GM18505 (cell line): Measurements from ENCODE around the gene PRAMEF20.

Source experiments
- ATAC-seq: cut with Tn5 transposase; IDR thresholded peaks from one replicate; pipeline ENCODE4 v1.9.1; 2021; ENCODE audit not compliant: unreplicated experiment
- POLR2A ChIP-seq: IDR thresholded peaks from 4 replicates; pipeline ENCODE4 v1.6.1; 2011; ENCODE audit warnings: borderline replicate concordance; ENCODE audit not compliant: insufficient read depth, insufficient read length; ENCODE audit errors: extremely low read depth

Gene PRAMEF20

DNA sequence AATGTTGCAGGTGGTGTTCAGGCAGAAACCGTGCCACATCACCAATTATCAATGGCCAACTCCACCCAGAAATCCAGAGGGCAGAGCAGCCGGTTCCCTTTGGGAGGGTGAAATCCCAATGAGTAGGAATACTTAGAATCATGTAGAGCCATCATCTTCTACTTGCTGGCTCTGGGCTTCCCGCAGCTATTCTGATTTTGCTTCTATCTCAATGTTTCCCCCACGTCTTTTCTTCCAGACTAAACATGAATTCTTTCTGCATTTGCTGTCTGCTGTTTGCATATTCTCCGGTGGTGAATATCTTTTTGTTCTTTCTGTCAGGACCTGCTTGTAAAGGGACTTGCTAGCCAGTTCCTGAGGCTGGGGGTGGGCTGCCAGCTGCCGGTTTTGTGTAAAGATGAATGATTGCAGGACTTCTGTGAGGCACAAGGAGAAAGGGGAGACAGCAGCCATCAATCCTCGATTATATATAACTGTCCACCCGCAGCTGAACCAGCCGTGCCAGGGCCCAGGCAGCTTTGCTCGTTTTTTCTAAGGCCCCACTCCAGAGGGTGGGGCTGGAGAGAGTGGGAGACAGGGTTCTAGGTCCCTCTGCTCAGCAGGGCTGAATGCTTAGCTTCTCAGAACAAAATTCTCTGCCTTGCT, 33.2 kb downstream of the PRAMEF20 start:
- no peak for ATAC-seq

DNA sequence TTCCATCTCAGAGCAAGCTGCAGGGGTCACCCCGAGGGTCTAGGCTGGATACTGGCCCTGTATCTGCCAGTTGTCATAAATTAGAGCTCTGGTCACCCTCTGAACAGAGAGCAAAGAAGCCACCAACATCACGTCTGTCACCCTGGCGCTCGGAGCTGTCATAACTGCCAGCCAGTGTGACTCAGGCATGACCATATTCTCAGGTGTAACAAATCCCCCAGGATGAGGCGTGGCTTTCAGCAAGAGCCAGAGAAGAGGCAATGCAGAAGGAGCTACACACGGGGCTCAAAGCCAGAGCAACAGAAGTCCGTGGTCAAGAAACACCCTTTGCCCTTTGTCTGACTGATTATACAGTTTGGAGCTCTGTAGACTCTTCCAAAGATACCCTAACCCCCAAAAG, 40.0 kb downstream of the PRAMEF20 start:
- no peak for TF ChIP-seq POLR2A
- no peak for ATAC-seq

More for the DNA sequence above, 33.2 kb downstream of the PRAMEF20 start:
- no peak for TF ChIP-seq POLR2A

DNA sequence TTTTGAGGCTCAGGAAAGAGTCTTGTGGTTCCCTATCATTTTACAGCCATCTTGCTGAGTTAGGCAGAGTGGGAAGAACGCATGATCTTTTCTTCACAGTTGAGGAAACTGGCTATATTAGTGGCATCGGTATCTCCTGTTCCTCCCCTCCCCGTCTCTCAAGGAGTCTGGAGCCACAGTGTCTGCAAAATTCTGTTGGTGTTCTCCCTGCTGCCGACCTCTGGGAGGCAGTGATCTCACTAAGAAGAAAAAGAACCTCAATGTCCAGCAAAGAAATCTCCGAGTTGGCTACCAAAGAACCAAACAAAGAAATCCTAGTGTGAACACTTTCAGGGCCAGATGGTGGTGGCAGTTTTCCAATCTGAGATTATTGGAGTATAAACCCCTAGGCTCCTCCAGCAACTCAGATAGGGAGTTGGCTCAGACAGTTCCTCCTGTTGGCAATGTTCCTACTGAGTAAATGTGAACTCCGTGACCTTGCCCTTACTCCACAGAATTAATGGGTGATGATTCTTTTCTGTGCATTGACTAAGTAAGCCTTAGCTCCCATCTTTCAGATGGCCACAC, 41.2 kb downstream of the PRAMEF20 start:
- TF ChIP-seq POLR2A: no peak
- no peak for ATAC-seq

DNA sequence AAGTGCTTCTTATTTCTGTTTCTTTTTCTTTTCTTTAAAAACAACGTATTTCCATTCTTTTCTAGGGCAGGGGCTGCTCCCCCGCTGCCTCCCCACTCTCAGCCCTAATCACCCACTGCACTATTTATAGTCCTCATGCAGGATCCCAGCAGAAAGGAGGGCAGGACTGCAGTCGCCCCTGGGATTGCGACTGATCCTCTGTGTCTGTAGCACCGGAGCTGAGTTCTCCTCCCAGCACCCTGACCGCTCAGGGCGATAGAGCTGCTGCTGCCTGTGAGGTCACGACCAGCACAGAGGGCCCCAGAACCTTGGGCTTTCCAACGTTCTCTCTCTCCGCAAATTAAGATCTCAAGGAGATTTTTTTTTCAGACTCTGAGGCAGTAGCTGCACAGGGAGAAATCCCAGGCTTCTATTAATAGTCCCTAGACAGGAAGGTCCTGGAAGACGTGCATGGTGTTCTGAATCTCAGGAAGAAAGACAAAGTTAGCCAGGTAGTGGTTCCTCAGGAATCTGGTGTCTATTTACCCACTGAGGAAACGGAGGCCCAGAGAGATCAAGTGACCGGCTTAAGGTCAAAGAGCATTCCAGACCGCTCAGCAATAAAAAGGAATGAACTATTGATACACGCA, 46.8 kb downstream of the PRAMEF20 start:
- ATAC-seq: no peak
- no peak for TF ChIP-seq POLR2A

DNA sequence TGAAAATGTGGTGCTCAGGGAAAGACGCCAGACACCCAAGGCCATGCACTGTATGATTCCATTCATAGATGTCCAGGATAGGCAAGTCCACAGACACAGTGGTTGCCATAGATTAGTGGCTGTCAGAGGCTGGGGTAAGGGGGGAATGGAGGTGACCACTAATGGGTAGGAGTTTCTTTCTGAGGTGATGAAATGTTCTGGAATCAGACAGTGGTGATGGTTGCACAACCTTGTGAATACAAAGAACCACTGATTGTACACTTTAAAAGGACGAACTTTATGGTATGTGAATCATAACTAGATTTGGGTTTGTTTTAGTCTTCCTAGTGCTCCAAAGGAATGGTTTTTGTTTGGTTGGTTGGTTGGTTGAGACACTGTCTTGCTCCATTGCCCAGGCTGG, 51.7 kb downstream of the PRAMEF20 start:
- ATAC-seq: no peak
- TF ChIP-seq POLR2A: no peak

DNA sequence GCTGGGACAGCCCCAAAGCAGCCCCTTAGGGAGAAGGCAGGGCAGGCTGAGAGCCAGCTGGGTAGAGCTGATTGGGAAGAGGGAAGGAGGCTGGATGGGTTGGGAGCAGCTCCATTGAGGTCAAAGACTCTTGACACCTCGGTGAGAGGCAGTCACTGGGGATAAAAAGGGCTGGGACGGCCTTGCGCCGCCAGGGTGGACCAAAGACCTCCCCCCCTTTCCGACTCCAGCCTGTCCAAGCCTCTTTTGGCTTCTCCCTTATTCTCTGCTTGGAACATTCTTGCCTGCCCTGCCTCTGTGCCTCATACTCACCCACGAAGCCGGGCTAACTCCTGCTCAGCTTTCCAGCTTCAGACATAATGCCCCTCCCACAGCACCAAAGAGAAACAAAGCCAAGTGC, 52.4 kb downstream of the PRAMEF20 start:
- no peak for ATAC-seq

DNA sequence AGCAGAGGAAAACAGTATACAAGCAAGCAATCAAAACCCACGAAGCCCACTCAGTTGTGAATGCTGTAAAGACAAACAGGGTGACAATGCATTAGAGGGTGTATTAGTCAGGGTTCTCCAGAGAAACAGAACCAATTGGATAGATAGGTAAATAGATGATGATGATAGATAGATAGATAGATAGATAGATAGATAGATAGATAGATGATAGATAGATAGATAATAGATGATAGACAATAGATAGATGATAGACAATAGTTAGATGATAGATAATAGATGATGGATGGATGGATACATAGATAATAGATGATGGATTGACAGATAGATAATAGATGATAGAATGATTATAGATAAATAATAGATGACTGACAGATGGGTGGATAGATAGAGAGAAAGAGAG, 55.3 kb downstream of the PRAMEF20 start:
- ATAC-seq: no peak
- no peak for TF ChIP-seq POLR2A

More for the DNA sequence above, 52.4 kb downstream of the PRAMEF20 start:
- TF ChIP-seq POLR2A: no peak

DNA sequence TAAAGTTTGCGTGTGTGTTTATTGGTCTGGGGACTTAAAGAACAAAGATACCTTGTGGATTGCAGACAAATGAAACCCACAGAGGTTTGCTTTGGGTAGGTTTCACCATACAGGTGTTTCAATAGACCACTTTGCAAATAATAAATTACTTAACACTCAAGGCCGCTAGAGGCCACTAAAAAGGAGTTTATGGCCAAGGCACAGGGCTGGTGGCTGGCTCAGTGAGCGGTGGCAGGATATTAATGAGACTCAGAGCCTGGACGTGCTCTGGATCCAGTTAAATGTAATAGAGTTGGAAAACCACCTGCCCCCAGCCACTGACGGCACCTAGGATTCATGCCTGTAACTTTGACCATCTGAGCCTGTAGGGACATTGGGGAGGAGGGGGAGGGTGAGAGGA, 59.1 kb downstream of the PRAMEF20 start:
- no peak for TF ChIP-seq POLR2A
- ATAC-seq: no peak
